Measurements from ENCODE around the gene CROCC2.

Gene CROCC2

GRCh38 chr2:240893363-240893844 lies 12.7 kb upstream of the CROCC2 start:
- Histone ChIP-seq H3K4me3 (replicated peaks; ENCODE audit: insufficient read depth, low read length) (no peak overlapping the region), H3K27ac (replicated peaks) (no peak overlapping the region), H3K27me3 (ENCODE audit: insufficient read depth, poor library complexity, severe bottlenecking) (no peaks in the 10 kb centered on the region)
- no peak for DNase-seq (ENCODE audit: low read depth in 1 of 2, low spot score in 1 of 2)
- TF ChIP-seq POLR2AphosphoS5 (IDR thresholded peaks at IDR 0.05; ENCODE audit: low read depth): no peak
- TF ChIP-seq GABPA (IDR thresholded peaks at IDR 0.05; ENCODE audit: low read depth): no peak
- no peak for TF ChIP-seq REST (IDR thresholded peaks at IDR 0.05; ENCODE audit: insufficient replicate concordance, low read depth)
- TF ChIP-seq SPI1 (IDR thresholded peaks at IDR 0.05; ENCODE audit: borderline replicate concordance, low read depth): no peak
- no peak for TF ChIP-seq CTCF (IDR thresholded peaks at IDR 0.05; ENCODE audit: insufficient read depth, low read length)

GRCh38 chr2:240894006-240894405 lies 12.1 kb upstream of the CROCC2 start:
- no peak for TF ChIP-seq GABPA (IDR thresholded peaks at IDR 0.05; ENCODE audit: low read depth)
- no peak for TF ChIP-seq POLR2AphosphoS5 (IDR thresholded peaks at IDR 0.05; ENCODE audit: low read depth)
- TF ChIP-seq CTCF (IDR thresholded peaks at IDR 0.05; ENCODE audit: insufficient read depth, low read length): no peak
- no peak for TF ChIP-seq SPI1 (IDR thresholded peaks at IDR 0.05; ENCODE audit: borderline replicate concordance, low read depth)
- no peak for TF ChIP-seq REST (IDR thresholded peaks at IDR 0.05; ENCODE audit: insufficient replicate concordance, low read depth)
- Histone ChIP-seq H3K27ac (replicated peaks) (no peak overlapping the region), H3K4me3 (replicated peaks; ENCODE audit: insufficient read depth, low read length) (no peak overlapping the region), H3K27me3 (ENCODE audit: insufficient read depth, poor library complexity, severe bottlenecking) (no peaks in the 10 kb centered on the region)
- no peak for DNase-seq (ENCODE audit: low read depth in 1 of 2, low spot score in 1 of 2)

GRCh38 chr2:240894836-240895558 lies 11.1 kb upstream of the CROCC2 start:
- Histone ChIP-seq H3K27ac (replicated peaks) (no peak overlapping the region), H3K27me3 (ENCODE audit: insufficient read depth, poor library complexity, severe bottlenecking) (no peaks in the 10 kb centered on the region), H3K4me3 (replicated peaks; ENCODE audit: insufficient read depth, low read length) (no peak overlapping the region)
- no peak for TF ChIP-seq GABPA (IDR thresholded peaks at IDR 0.05; ENCODE audit: low read depth)
- DNase-seq (ENCODE audit: low read depth in 1 of 2, low spot score in 1 of 2): no peak

- no peak within 1 kb of the TSS for H3K4me3 ChIP-seq (replicated peaks; ENCODE audit: insufficient read depth, low read length)
- TF ChIP-seq GABPA (IDR thresholded peaks at IDR 0.05; ENCODE audit: low read depth) (no peak), SPI1 (IDR thresholded peaks at IDR 0.05; ENCODE audit: borderline replicate concordance, low read depth) (no peak), POLR2AphosphoS5 (IDR thresholded peaks at IDR 0.05; ENCODE audit: low read depth) (no peak), CTCF (IDR thresholded peaks at IDR 0.05; ENCODE audit: insufficient read depth, low read length) (no peak), REST (IDR thresholded peaks at IDR 0.05; ENCODE audit: insufficient replicate concordance, low read depth) (no peak)
- DNase-seq (ENCODE audit: low read depth in 1 of 2, low spot score in 1 of 2): no peak
- H3K27me3 ChIP-seq (ENCODE audit: insufficient read depth, poor library complexity, severe bottlenecking): no peaks in the 10 kb centered on the region
- H3K27ac ChIP-seq (replicated peaks): no peak within 1 kb of the TSS
Observed at GRCh38 chr2:240895656-240896388, 10.3 kb upstream of the CROCC2 start, which contains the start of gene MAB21L4. Gene MAB21L4 (minus strand): TSS chr2:240896156. CDS start chr2:240895997, 159 bp downstream.

Measured in HL-60 (cell line).